Retinal pigment epithelial cell (primary cell): Measurements from ENCODE around the gene IPO4.

ENCODE experiments used
- DNase-seq: peaks from one replicate; pipeline ENCODE4 v3.0.0-alpha.2; 2010; ENCODE audit warnings: low read depth
- H3K4me3 ChIP-seq: 2 replicates; pipeline ENCODE4 v1.5.1; 2011; ENCODE audit warnings: mild to moderate bottlenecking, low read length, control low read depth, moderate library complexity
- CTCF ChIP-seq: conservative IDR thresholded peaks from 2 replicates; pipeline ENCODE4 v1.5.1; 2011; ENCODE audit warnings: low read depth, low read length, control low read depth, inconsistent platforms

IPO4 gene

GRCh38 chr14:24147761-24148428 is 40.7 kb downstream of the IPO4 start:
- no peak for TF ChIP-seq CTCF

GRCh38 chr14:24146978-24147760 is 41.4 kb downstream of the IPO4 start, which contains the start of gene RNF31:
Gene RNF31 (plus strand): TSS chr14:24147498. CDS start chr14:24147699, 201 bp downstream.
- peak; percentile 94 for DNase-seq
- H3K4me3 ChIP-seq = peak within 1 kb of the TSS; percentile 95
- TF ChIP-seq CTCF = no peak

More at GRCh38 chr14:24147761-24148428, 40.7 kb downstream of the IPO4 start:
- no peak for DNase-seq
- H3K4me3 ChIP-seq = peak overlapping the region; percentile 95

- peak; percentile 95 for DNase-seq
- no peak for TF ChIP-seq CTCF
- H3K4me3 ChIP-seq = peak within 1 kb of the TSS; percentile 95
These were observed 42.1 kb downstream of the IPO4 start, which contains the start of gene PSME2 for GRCh38 chr14:24146453-24146977. Gene PSME2 (minus strand): TSS chr14:24146610. CDS start chr14:24146581, 29 bp downstream.

GRCh38 chr14:24145690-24146452 is 42.7 kb downstream of the IPO4 start:
- DNase-seq = no peak
- H3K4me3 ChIP-seq = peak overlapping the region; percentile 95
- TF ChIP-seq CTCF = no peak

GRCh38 chr14:24145219-24145618 is 43.4 kb downstream of the IPO4 start:
- DNase-seq = no peak
- no peak for TF ChIP-seq CTCF
- H3K4me3 ChIP-seq = no peak overlapping the region

GRCh38 chr14:24144451-24144850 is 44.2 kb downstream of the IPO4 start:
- TF ChIP-seq CTCF = no peak
- DNase-seq = no peak
- no peak overlapping the region for H3K4me3 ChIP-seq
